ENCODE measurements around the gene TNFRSF21. TPM values are rescaled to one million over a fixed set of nuclear protein-coding genes. Genes with fewer than 3 reads are reported as not detected.

Gene TNFRSF21
- total RNA-seq, 1 experiment from 2014 or later: 47.3 TPM

DNA sequence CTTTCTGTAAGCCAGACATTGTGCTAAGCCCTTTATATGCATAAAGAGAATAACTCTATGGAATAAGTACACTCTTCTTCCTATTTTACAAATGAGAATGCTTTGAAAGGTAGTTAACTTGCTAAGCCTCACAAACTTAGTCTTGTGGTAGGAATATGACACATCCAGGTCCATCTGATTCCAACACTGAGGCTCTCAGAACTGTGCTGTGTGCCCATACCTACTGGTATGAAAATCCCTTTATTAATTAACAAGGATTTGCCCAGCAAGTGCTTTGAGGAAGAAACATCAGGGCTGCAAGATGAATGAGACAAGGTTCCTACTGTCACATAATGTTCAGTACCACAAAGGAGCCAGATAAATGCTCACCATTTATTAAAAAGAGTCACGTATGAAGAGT, 122.6 kb downstream of the TNFRSF21 start:
- CTCF ChIA-PET: no interaction called here
- TF ChIP-seq, protein P1, sequence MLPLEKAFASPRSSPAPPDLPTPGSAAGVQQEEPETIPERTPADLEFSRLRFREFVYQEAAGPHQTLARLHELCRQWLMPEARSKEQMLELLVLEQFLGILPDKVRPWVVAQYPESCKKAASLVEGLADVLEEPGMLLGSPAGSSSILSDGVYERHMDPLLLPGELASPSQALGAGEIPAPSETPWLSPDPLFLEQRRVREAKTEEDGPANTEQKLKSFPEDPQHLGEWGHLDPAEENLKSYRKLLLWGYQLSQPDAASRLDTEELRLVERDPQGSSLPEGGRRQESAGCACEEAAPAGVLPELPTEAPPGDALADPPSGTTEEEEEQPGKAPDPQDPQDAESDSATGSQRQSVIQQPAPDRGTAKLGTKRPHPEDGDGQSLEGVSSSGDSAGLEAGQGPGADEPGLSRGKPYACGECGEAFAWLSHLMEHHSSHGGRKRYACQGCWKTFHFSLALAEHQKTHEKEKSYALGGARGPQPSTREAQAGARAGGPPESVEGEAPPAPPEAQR (CRISPR knock-in tag; IDR thresholded peaks at IDR 0.05): no peak
- TF ChIP-seq HMGA2 (CRISPR knock-in tag; IDR thresholded peaks at IDR 0.05): no peak
- TF ChIP-seq, protein P2, sequence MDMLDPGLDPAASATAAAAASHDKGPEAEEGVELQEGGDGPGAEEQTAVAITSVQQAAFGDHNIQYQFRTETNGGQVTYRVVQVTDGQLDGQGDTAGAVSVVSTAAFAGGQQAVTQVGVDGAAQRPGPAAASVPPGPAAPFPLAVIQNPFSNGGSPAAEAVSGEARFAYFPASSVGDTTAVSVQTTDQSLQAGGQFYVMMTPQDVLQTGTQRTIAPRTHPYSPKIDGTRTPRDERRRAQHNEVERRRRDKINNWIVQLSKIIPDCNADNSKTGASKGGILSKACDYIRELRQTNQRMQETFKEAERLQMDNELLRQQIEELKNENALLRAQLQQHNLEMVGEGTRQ (CRISPR knock-in tag; IDR thresholded peaks at IDR 0.05): no peak
- TF ChIP-seq, protein P3, sequence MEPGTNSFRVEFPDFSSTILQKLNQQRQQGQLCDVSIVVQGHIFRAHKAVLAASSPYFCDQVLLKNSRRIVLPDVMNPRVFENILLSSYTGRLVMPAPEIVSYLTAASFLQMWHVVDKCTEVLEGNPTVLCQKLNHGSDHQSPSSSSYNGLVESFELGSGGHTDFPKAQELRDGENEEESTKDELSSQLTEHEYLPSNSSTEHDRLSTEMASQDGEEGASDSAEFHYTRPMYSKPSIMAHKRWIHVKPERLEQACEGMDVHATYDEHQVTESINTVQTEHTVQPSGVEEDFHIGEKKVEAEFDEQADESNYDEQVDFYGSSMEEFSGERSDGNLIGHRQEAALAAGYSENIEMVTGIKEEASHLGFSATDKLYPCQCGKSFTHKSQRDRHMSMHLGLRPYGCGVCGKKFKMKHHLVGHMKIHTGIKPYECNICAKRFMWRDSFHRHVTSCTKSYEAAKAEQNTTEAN (CRISPR knock-in tag; IDR thresholded peaks at IDR 0.05): no peak
- no peak for TF ChIP-seq OVOL2 (CRISPR knock-in tag; IDR thresholded peaks at IDR 0.05; ENCODE audit: borderline replicate concordance)
- TF ChIP-seq, protein P4, sequence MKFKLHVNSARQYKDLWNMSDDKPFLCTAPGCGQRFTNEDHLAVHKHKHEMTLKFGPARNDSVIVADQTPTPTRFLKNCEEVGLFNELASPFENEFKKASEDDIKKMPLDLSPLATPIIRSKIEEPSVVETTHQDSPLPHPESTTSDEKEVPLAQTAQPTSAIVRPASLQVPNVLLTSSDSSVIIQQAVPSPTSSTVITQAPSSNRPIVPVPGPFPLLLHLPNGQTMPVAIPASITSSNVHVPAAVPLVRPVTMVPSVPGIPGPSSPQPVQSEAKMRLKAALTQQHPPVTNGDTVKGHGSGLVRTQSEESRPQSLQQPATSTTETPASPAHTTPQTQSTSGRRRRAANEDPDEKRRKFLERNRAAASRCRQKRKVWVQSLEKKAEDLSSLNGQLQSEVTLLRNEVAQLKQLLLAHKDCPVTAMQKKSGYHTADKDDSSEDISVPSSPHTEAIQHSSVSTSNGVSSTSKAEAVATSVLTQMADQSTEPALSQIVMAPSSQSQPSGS (CRISPR knock-in tag; IDR thresholded peaks at IDR 0.05; ENCODE audit: borderline replicate concordance, low read depth): no peak
- TF ChIP-seq, protein P5, sequence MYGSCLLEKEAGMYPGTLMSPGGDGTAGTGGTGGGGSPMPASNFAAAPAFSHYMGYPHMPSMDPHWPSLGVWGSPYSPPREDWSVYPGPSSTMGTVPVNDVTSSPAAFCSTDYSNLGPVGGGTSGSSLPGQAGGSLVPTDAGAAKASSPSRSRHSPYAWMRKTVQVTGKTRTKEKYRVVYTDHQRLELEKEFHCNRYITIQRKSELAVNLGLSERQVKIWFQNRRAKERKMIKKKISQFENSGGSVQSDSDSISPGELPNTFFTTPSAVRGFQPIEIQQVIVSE (CRISPR knock-in tag; IDR thresholded peaks at IDR 0.05; ENCODE audit: borderline replicate concordance): no peak
- no peak for TF ChIP-seq ZNF232 (CRISPR knock-in tag; IDR thresholded peaks at IDR 0.05)
- no peak for TF ChIP-seq TP53 (CRISPR knock-in tag; IDR thresholded peaks at IDR 0.05)
- TF ChIP-seq, protein P6, sequence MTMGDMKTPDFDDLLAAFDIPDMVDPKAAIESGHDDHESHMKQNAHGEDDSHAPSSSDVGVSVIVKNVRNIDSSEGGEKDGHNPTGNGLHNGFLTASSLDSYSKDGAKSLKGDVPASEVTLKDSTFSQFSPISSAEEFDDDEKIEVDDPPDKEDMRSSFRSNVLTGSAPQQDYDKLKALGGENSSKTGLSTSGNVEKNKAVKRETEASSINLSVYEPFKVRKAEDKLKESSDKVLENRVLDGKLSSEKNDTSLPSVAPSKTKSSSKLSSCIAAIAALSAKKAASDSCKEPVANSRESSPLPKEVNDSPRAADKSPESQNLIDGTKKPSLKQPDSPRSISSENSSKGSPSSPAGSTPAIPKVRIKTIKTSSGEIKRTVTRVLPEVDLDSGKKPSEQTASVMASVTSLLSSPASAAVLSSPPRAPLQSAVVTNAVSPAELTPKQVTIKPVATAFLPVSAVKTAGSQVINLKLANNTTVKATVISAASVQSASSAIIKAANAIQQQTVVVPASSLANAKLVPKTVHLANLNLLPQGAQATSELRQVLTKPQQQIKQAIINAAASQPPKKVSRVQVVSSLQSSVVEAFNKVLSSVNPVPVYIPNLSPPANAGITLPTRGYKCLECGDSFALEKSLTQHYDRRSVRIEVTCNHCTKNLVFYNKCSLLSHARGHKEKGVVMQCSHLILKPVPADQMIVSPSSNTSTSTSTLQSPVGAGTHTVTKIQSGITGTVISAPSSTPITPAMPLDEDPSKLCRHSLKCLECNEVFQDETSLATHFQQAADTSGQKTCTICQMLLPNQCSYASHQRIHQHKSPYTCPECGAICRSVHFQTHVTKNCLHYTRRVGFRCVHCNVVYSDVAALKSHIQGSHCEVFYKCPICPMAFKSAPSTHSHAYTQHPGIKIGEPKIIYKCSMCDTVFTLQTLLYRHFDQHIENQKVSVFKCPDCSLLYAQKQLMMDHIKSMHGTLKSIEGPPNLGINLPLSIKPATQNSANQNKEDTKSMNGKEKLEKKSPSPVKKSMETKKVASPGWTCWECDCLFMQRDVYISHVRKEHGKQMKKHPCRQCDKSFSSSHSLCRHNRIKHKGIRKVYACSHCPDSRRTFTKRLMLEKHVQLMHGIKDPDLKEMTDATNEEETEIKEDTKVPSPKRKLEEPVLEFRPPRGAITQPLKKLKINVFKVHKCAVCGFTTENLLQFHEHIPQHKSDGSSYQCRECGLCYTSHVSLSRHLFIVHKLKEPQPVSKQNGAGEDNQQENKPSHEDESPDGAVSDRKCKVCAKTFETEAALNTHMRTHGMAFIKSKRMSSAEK (CRISPR knock-in tag; IDR thresholded peaks at IDR 0.05; ENCODE audit: borderline replicate concordance): no peak
- TF ChIP-seq ETV6 (CRISPR knock-in tag; IDR thresholded peaks at IDR 0.05): no peak
- Mint-ChIP-seq H3K27me3 (ENCODE audit: low read depth) (no peaks in the 10 kb centered on the region), H3K4me1 (no peaks in the 10 kb centered on the region), H3K9me3 (no peaks in the 10 kb centered on the region), H3K36me3 (no peaks in the 10 kb centered on the region), H3K27ac (no peak overlapping the region), H3K4me3 (no peak overlapping the region)
- ATAC-seq (no peak), DNase-seq (ENCODE audit: low spot score) (no peak)
- POLR2A ChIA-PET: no interaction called here

DNA sequence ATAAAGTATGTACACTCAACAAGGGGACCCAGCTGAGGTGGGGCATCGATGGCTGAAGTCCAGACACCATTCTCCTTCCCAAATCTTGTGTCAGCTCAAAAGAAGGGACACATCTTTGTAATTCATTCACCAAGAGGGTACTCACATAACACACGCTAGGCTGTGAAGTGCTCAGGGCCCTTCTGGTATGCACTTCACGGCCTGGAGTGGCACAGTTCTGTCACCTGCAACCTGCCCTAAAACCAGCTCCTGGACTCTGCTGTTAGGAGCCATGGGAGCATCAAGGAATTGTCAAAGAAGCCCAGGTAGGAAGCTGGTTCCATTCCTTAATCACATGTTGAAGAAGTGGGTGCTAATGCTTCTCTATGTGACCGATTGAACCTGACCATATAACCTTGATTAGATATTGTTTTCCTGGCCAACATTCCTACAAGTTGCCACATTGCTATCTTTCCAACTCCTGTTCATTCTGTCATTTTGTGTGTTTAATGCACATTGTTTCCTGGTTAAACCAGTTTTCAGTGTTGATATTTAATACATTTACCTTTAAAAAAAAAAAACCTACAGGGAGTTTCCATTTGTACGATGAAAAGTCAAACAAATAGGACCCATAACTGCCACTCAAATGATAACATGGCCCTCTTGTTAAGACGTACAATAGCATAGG, 127.3 kb downstream of the TNFRSF21 start:
- Mint-ChIP-seq H3K4me1 (peaks cover 8% of the 10 kb centered on the region), H3K4me3 (no peak overlapping the region), H3K27ac (no peak overlapping the region), H3K36me3 (no peaks in the 10 kb centered on the region), H3K27me3 (ENCODE audit: low read depth) (no peaks in the 10 kb centered on the region; the same call in 1 of the 2 replicates), H3K9me3 (0 out of 2 replicates have a peak, but pooled peaks cover 10% of the 10 kb centered on the region)
- no peak for DNase-seq (ENCODE audit: low spot score)
- POLR2A ChIA-PET: no interaction called here
- CTCF ChIA-PET: no interaction called here
- ATAC-seq: no peak
- TF ChIP-seq SMAD4 (CRISPR knock-in tag; IDR thresholded peaks at IDR 0.05): no peak
- TF ChIP-seq, protein P7, sequence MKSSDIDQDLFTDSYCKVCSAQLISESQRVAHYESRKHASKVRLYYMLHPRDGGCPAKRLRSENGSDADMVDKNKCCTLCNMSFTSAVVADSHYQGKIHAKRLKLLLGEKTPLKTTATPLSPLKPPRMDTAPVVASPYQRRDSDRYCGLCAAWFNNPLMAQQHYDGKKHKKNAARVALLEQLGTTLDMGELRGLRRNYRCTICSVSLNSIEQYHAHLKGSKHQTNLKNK (CRISPR knock-in tag; IDR thresholded peaks at IDR 0.05): no peak
- TF ChIP-seq, protein P8, sequence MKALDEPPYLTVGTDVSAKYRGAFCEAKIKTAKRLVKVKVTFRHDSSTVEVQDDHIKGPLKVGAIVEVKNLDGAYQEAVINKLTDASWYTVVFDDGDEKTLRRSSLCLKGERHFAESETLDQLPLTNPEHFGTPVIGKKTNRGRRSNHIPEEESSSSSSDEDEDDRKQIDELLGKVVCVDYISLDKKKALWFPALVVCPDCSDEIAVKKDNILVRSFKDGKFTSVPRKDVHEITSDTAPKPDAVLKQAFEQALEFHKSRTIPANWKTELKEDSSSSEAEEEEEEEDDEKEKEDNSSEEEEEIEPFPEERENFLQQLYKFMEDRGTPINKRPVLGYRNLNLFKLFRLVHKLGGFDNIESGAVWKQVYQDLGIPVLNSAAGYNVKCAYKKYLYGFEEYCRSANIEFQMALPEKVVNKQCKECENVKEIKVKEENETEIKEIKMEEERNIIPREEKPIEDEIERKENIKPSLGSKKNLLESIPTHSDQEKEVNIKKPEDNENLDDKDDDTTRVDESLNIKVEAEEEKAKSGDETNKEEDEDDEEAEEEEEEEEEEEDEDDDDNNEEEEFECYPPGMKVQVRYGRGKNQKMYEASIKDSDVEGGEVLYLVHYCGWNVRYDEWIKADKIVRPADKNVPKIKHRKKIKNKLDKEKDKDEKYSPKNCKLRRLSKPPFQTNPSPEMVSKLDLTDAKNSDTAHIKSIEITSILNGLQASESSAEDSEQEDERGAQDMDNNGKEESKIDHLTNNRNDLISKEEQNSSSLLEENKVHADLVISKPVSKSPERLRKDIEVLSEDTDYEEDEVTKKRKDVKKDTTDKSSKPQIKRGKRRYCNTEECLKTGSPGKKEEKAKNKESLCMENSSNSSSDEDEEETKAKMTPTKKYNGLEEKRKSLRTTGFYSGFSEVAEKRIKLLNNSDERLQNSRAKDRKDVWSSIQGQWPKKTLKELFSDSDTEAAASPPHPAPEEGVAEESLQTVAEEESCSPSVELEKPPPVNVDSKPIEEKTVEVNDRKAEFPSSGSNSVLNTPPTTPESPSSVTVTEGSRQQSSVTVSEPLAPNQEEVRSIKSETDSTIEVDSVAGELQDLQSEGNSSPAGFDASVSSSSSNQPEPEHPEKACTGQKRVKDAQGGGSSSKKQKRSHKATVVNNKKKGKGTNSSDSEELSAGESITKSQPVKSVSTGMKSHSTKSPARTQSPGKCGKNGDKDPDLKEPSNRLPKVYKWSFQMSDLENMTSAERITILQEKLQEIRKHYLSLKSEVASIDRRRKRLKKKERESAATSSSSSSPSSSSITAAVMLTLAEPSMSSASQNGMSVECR (CRISPR knock-in tag; IDR thresholded peaks at IDR 0.05; ENCODE audit: borderline replicate concordance): no peak
- no peak for TF ChIP-seq NR3C1 (CRISPR knock-in tag; conservative IDR thresholded peaks at IDR 0.05; ENCODE audit: low read depth)
- TF ChIP-seq FOXP1 (CRISPR knock-in tag; IDR thresholded peaks at IDR 0.05; ENCODE audit: borderline replicate concordance): no peak
- no peak for TF ChIP-seq KAT7 (CRISPR knock-in tag; IDR thresholded peaks at IDR 0.05; ENCODE audit: borderline replicate concordance)

All from WTC11 (cell line).